HCT116 (cell line): Measurements from ENCODE around the gene TMEM144. TPM values are rescaled to one million over a fixed set of nuclear protein-coding genes. Genes with fewer than 3 reads are reported as not detected.

Experiments used
- ATAC-seq: fragments of 200-7000 bp; cut with Tn5 transposase; 2 replicates; pipeline ENCODE4 v1.9.1; 2020; ENCODE audit warnings: mild to moderate bottlenecking, moderate library complexity
- BruUV-seq: library from RNA; stranded (reverse); fragments of 400-500 nt; replicated peaks from 2 replicates; lab custom pipeline; 2021; lab: Mats Ljungman, UMichigan
- CTCF ChIA-PET: fragments of 300-600 bp; sonication (Branson Sonifier 250); formaldehyde crosslinking; loops from one replicate; lab custom pipeline; 2021; ENCODE audit warnings: antibody characterized with exemption; lab: Charles Lee
- POLR2A ChIA-PET: fragments of 300-600, 350-600 bp; sonication (Branson Sonifier 250); formaldehyde crosslinking; loops from one replicate; lab custom pipeline; 2021; ENCODE audit warnings: antibody characterized with exemption; lab: Charles Lee
- RAD21 ChIA-PET, 2 experiments: fragments of 300-600 bp; sonication (Branson Sonifier 250); formaldehyde crosslinking; loops; one replicate each; lab custom pipeline; 2023; ENCODE audit warnings: low total read pairs in 2 of 2; ENCODE audit not compliant: uncharacterized antibody in 2 of 2, unreplicated experiment in 2 of 2, low non-redundant PET in 1 of 2; lab: Charles Lee
- DNase-seq: peaks from one replicate; pipeline ENCODE4 v3.0.0-alpha.2; 2010; ENCODE audit warnings: low read depth, low spot score
- H2AFZ ChIP-seq: fragments of 200-600 bp; shearing (Covaris generic), sonication (generic); 2 replicates; pipeline ENCODE4 v1.6.1; 2017; ENCODE audit warnings: low read depth, mixed run types, mixed read lengths, antibody characterized with exemption, low read length; ENCODE audit not compliant: poor library complexity, severe bottlenecking
- H3K27ac ChIP-seq: 2 replicates; pipeline ENCODE4 v1.5.1; 2012; ENCODE audit warnings: low read depth, low read length
- H3K27me3 ChIP-seq: fragments of 200-600 bp; sonication (generic); 2 replicates; pipeline ENCODE4 v1.6.1; 2016; ENCODE audit warnings: mixed run types, low read length, mixed read lengths; ENCODE audit not compliant: insufficient read depth
- H3K36me3 ChIP-seq, 2 experiments: fragments of 200-500 bp in 1 of 2; fragments of 200-600 bp in 1 of 2; sonication (Bioruptor generic) in 1 of 2; sonication (generic) in 1 of 2; 2 replicates each; pipeline versions ENCODE4 v1.5.1 to v1.6.1; 2014 to 2016; ENCODE audit warnings: low read length in 2 of 2, inconsistent platforms in 1 of 2, mixed read lengths in 1 of 2, mixed run types in 1 of 2; ENCODE audit not compliant: insufficient read depth in 2 of 2, control insufficient read depth in 1 of 2
- H3K4me1 ChIP-seq, 2 experiments: fragments of 200-600 bp in 1 of 2; sonication (generic) in 1 of 2; 2 replicates each; pipeline versions ENCODE4 v1.5.1 to v1.6.1; 2012 to 2017; ENCODE audit warnings: low read length in 2 of 2, inconsistent platforms in 1 of 2, mild to moderate bottlenecking in 1 of 2, mixed read lengths in 1 of 2, mixed run types in 1 of 2, moderate library complexity in 1 of 2; ENCODE audit not compliant: insufficient read depth in 2 of 2, control insufficient read depth in 1 of 2
- H3K4me2 ChIP-seq: fragments of 200-600 bp; sonication (generic); 2 replicates; pipeline ENCODE4 v1.6.1; 2017; ENCODE audit warnings: mixed run types, low read length, mixed read lengths
- H3K4me3 ChIP-seq, 2 experiments: fragments of 200-600 bp in 1 of 2; sonication (generic) in 1 of 2; replicated peaks in 1 of 2; 2 replicates each; pipeline ENCODE4 v1.5.1; 2011 to 2016; ENCODE audit warnings: low read length in 2 of 2, control low read depth in 1 of 2, low read depth in 1 of 2, mild to moderate bottlenecking in 1 of 2, mixed read lengths in 1 of 2, mixed run types in 1 of 2
- H3K79me2 ChIP-seq: fragments of 200-600 bp; sonication (generic); 2 replicates; pipeline ENCODE4 v1.6.1; 2017; ENCODE audit warnings: mild to moderate bottlenecking, mixed run types, low read length, moderate library complexity, mixed read lengths; ENCODE audit not compliant: insufficient read depth
- H3K9ac ChIP-seq: fragments of 200-600 bp; sonication (generic); 2 replicates; pipeline ENCODE4 v1.6.1; 2016; ENCODE audit warnings: low read length, mixed read lengths
- H3K9me2 ChIP-seq: fragments of 200-600 bp; sonication (generic), shearing (Covaris generic); 2 replicates; pipeline ENCODE4 v1.6.1; 2017; ENCODE audit warnings: mixed run types, mild to moderate bottlenecking, moderate library complexity; ENCODE audit not compliant: insufficient read depth
- H3K9me3 ChIP-seq, 2 experiments: fragments of 200-500 bp in 1 of 2; fragments of 200-600 bp in 1 of 2; sonication (Bioruptor generic) in 1 of 2; sonication (generic) in 1 of 2; 2 replicates each; pipeline ENCODE4 v1.6.1; 2014 to 2017; ENCODE audit warnings: low read length in 2 of 2, mixed read lengths in 2 of 2, inconsistent platforms in 1 of 2, low read depth in 1 of 2, mild to moderate bottlenecking in 1 of 2, mixed run types in 1 of 2, moderate library complexity in 1 of 2; ENCODE audit not compliant: control insufficient read depth in 1 of 2, insufficient read depth in 1 of 2
- H4K20me1 ChIP-seq: fragments of 200-600 bp; sonication (generic), shearing (Covaris generic); 2 replicates; pipeline ENCODE4 v1.6.1; 2017; ENCODE audit warnings: mixed run types, mild to moderate bottlenecking, moderate library complexity; ENCODE audit not compliant: insufficient read depth
- CEBPB ChIP-seq: IDR thresholded peaks from 2 replicates; pipeline ENCODE4 v1.6.1; 2012; ENCODE audit warnings: low read depth
- EZH2 ChIP-seq: fragments of 200-600 bp; sonication (generic); IDR thresholded peaks from 2 replicates; pipeline ENCODE4 v1.6.1; 2017; ENCODE audit warnings: antibody characterized with exemption, mixed run types
- FOSL1 ChIP-seq: IDR thresholded peaks from 2 replicates; pipeline ENCODE4 v1.6.1; 2012; ENCODE audit warnings: low read depth
- JUND ChIP-seq: IDR thresholded peaks from 2 replicates; pipeline ENCODE4 v1.6.1; 2012
- POLR2AphosphoS5 ChIP-seq: IDR thresholded peaks from 2 replicates; pipeline ENCODE4 v1.6.1; 2011; ENCODE audit warnings: mild to moderate bottlenecking, low read depth, low read length, moderate library complexity
- RAD21 ChIP-seq: IDR thresholded peaks from 2 replicates; pipeline ENCODE4 v1.6.1; 2012; ENCODE audit warnings: low read depth, mild to moderate bottlenecking
- ZBTB33 ChIP-seq: IDR thresholded peaks from 2 replicates; pipeline ENCODE4 v1.6.1; 2011; ENCODE audit warnings: mild to moderate bottlenecking, low read length, moderate library complexity; ENCODE audit not compliant: insufficient replicate concordance; ENCODE audit errors: extremely low read depth
- ZFX ChIP-seq: fragments of 450-650 bp; IDR thresholded peaks from 2 replicates; pipeline ENCODE4 v1.6.1; 2017
- intact Hi-C: fragments of 100-400 bp; cut with micrococcal nuclease; formaldehyde crosslinking; loops from 2 replicates; pipeline ENCODE4 v1.10.0; 2022
- total RNA-seq: library from RNA; stranded (reverse); gene quantifications from one replicate; pipeline ENCODE4 v1.2.1, GENCODE V29; 2021; ENCODE audit not compliant: unreplicated experiment
- TF ChIP-seq, protein P1 (sequence below): IDR thresholded peaks from 2 replicates; pipeline ENCODE4 v1.6.1; 2012
- TF ChIP-seq, protein P2 (sequence below): IDR thresholded peaks from 2 replicates; pipeline ENCODE4 v1.6.1; 2012
- TF ChIP-seq, protein P3 (sequence below), 3 experiments: fragments of 200-600 bp in 1 of 3; sonication (generic) in 1 of 3; IDR thresholded peaks in 2 of 3; conservative IDR thresholded peaks in 1 of 3; 2 replicates each; pipeline ENCODE4 v1.5.1; 2012 to 2017; ENCODE audit warnings: low read depth in 2 of 3, low read length in 2 of 3, antibody characterized with exemption in 1 of 3, borderline replicate concordance in 1 of 3, control low read depth in 1 of 3, mild to moderate bottlenecking in 1 of 3, mixed read lengths in 1 of 3, mixed run types in 1 of 3, moderate library complexity in 1 of 3; ENCODE audit not compliant: insufficient read depth in 1 of 3

The TMEM144 gene
- total RNA-seq, 1 experiment from 2014 or later, result 12.9 TPM

GRCh38 chr4:158280856-158281255 lies 70.6 kb downstream of the TMEM144 start:
- H3K27ac ChIP-seq, result no peak overlapping the region
- ATAC-seq, result no peak
- ChIA-PET POLR2A (no interaction called here), RAD21 (no interaction called here)
- no peak overlapping the region for H3K4me3 ChIP-seq
- H3K4me1 ChIP-seq, result peaks cover 0 to 8% of the 10 kb centered on the region in 2 experiments; a peak in 2 of 4 replicates
- no TSS peak for BruUV-seq
- no peak overlapping the region for H3K9ac ChIP-seq
- H4K20me1 ChIP-seq, result no peaks in the 10 kb centered on the region
- H3K79me2 ChIP-seq, result no peaks in the 10 kb centered on the region
- TF ChIP-seq FOSL1 (no peak), EZH2 (no peak), JUND (no peak), RAD21 (no peak), POLR2AphosphoS5 (no peak), CEBPB (no peak), ZFX (no peak), ZBTB33 (no peak)
- TF ChIP-seq, protein P1, sequence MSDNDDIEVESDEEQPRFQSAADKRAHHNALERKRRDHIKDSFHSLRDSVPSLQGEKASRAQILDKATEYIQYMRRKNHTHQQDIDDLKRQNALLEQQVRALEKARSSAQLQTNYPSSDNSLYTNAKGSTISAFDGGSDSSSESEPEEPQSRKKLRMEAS, result no peak
- TF ChIP-seq, protein P2, sequence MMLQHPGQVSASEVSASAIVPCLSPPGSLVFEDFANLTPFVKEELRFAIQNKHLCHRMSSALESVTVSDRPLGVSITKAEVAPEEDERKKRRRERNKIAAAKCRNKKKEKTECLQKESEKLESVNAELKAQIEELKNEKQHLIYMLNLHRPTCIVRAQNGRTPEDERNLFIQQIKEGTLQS, result no peak
- TF ChIP-seq, protein P3, sequence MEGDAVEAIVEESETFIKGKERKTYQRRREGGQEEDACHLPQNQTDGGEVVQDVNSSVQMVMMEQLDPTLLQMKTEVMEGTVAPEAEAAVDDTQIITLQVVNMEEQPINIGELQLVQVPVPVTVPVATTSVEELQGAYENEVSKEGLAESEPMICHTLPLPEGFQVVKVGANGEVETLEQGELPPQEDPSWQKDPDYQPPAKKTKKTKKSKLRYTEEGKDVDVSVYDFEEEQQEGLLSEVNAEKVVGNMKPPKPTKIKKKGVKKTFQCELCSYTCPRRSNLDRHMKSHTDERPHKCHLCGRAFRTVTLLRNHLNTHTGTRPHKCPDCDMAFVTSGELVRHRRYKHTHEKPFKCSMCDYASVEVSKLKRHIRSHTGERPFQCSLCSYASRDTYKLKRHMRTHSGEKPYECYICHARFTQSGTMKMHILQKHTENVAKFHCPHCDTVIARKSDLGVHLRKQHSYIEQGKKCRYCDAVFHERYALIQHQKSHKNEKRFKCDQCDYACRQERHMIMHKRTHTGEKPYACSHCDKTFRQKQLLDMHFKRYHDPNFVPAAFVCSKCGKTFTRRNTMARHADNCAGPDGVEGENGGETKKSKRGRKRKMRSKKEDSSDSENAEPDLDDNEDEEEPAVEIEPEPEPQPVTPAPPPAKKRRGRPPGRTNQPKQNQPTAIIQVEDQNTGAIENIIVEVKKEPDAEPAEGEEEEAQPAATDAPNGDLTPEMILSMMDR (IDR thresholded peaks at IDR 0.05 in 2 of 3, conservative IDR thresholded peaks at IDR 0.05 in 1 of 3; ENCODE audit: borderline replicate concordance in 1 of 3, insufficient read depth in 1 of 3, low read depth in 2 of 3, low read length in 2 of 3), result no peak
- TF ChIP-seq, all 23 proteins: peak for 0
- no peak for DNase-seq
- Histone ChIP-seq H3K9me3 (no peaks in the 10 kb centered on the region), H3K4me2 (no peak overlapping the region), H3K27me3 (no peaks in the 10 kb centered on the region), H3K9me2 (no peaks in the 10 kb centered on the region; the same call in 1 of the 2 replicates), H2AFZ (no peak overlapping the region), H3K36me3 (no peaks in the 10 kb centered on the region)
- intact Hi-C loops, result no loop called here
- CTCF ChIA-PET, result no interaction called here
